SK-N-SH treated with all-trans-retinoic acid at 6 μM for 48 hours (cell line): ENCODE measurements around the gene LRRC17.

Experiments used
- ATAC-seq: fragments of 200-7000 bp; cut with Tn5 transposase; 3 replicates; pipeline ENCODE4 v1.9.1; 2020; ENCODE audit warnings: mild to moderate bottlenecking, moderate library complexity
- ARNTL ChIP-seq: fragments of 450-650 bp; formaldehyde crosslinking; IDR thresholded peaks from 2 replicates; pipeline ENCODE4 v1.5.0; 2020; ENCODE audit warnings: low read depth, mild to moderate bottlenecking, moderate library complexity, borderline replicate concordance
- BACH2 ChIP-seq: fragments of 250-450 bp; sonication (Bioruptor Pico); IDR thresholded peaks from 2 replicates; pipeline ENCODE4 v1.9.0; 2021; ENCODE audit warnings: mild to moderate bottlenecking, borderline replicate concordance
- CSDC2 ChIP-seq: fragments of 250-450 bp; sonication (Bioruptor Pico); IDR thresholded peaks from 2 replicates; pipeline ENCODE4 v1.5.0; 2020; ENCODE audit warnings: mild to moderate bottlenecking, moderate library complexity
- CSRNP3 ChIP-seq: fragments of 250-450 bp; sonication (Bioruptor Pico); IDR thresholded peaks from 2 replicates; pipeline ENCODE4 v1.5.1; 2021; ENCODE audit warnings: mild to moderate bottlenecking, moderate library complexity
- ESRRG ChIP-seq: fragments of 250-450 bp; sonication (Bioruptor Pico); IDR thresholded peaks from 2 replicates; pipeline ENCODE4 v1.6.1; 2021; ENCODE audit warnings: mild to moderate bottlenecking
- GLIS3 ChIP-seq: fragments of 250-450 bp; sonication (Bioruptor Pico); IDR thresholded peaks from 2 replicates; pipeline ENCODE4 v1.5.0; 2020; ENCODE audit warnings: mild to moderate bottlenecking, moderate library complexity
- ISL1 ChIP-seq: fragments of 250-450 bp; sonication (Bioruptor Pico); IDR thresholded peaks from 2 replicates; pipeline ENCODE4 v2.1.2; 2022; ENCODE audit warnings: mild to moderate bottlenecking, moderate library complexity
- OSR1 ChIP-seq: fragments of 250-450 bp; sonication (Bioruptor Pico); IDR thresholded peaks from 2 replicates; pipeline ENCODE4 v1.8.0; 2022; ENCODE audit warnings: moderate library complexity, mild to moderate bottlenecking, inconsistent platforms
- PATZ1 ChIP-seq: fragments of 250-450 bp; sonication (Bioruptor Pico); IDR thresholded peaks from 2 replicates; pipeline ENCODE4 v1.8.0; 2020; ENCODE audit warnings: mild to moderate bottlenecking, moderate library complexity, borderline replicate concordance
- PPARA ChIP-seq: fragments of 250-450 bp; sonication (Bioruptor Pico); IDR thresholded peaks from 2 replicates; pipeline ENCODE4 v1.5.0; 2020; ENCODE audit warnings: mild to moderate bottlenecking, borderline replicate concordance
- RARB ChIP-seq: fragments of 250-450 bp; sonication (Bioruptor Pico); IDR thresholded peaks from 2 replicates; pipeline ENCODE4 v1.8.0; 2021; ENCODE audit warnings: mild to moderate bottlenecking, moderate library complexity
- SNAI2 ChIP-seq: fragments of 250-450 bp; sonication (Bioruptor Pico); IDR thresholded peaks from 2 replicates; pipeline ENCODE4 v1.5.0; 2020; ENCODE audit warnings: mild to moderate bottlenecking, moderate library complexity
- TOX ChIP-seq: fragments of 250-450 bp; sonication (Bioruptor Pico); IDR thresholded peaks from 2 replicates; pipeline ENCODE4 v1.8.0; 2021; ENCODE audit warnings: mild to moderate bottlenecking, moderate library complexity, borderline replicate concordance
- TSHZ2 ChIP-seq: fragments of 250-450 bp; sonication (Bioruptor Pico); IDR thresholded peaks from 2 replicates; pipeline ENCODE4 v1.5.0; 2020; ENCODE audit warnings: mild to moderate bottlenecking, moderate library complexity
- ZC3H10 ChIP-seq: fragments of 250-450 bp; sonication (Bioruptor Pico); IDR thresholded peaks from 2 replicates; pipeline ENCODE4 v1.5.1; 2021; ENCODE audit warnings: mild to moderate bottlenecking, moderate library complexity
- ZFP3 ChIP-seq: fragments of 250-450 bp; sonication (Bioruptor Pico); IDR thresholded peaks from 2 replicates; pipeline ENCODE4 v1.5.0; 2020; ENCODE audit warnings: mild to moderate bottlenecking, moderate library complexity
- ZFP30 ChIP-seq: fragments of 450-650 bp; formaldehyde crosslinking; IDR thresholded peaks from 2 replicates; pipeline ENCODE4 v1.5.0; 2022; ENCODE audit warnings: mild to moderate bottlenecking, moderate library complexity
- ZNF565 ChIP-seq: fragments of 450-650 bp; formaldehyde crosslinking; conservative IDR thresholded peaks from 2 replicates; pipeline ENCODE4 v1.5.0; 2020; ENCODE audit warnings: low read depth, mild to moderate bottlenecking, moderate library complexity
- ZNF70 ChIP-seq: fragments of 450-650 bp; formaldehyde crosslinking; IDR thresholded peaks from 2 replicates; pipeline ENCODE4 v1.5.0; 2020; ENCODE audit warnings: mild to moderate bottlenecking, moderate library complexity
- ZNF8 ChIP-seq: fragments of 450-650 bp; formaldehyde crosslinking; IDR thresholded peaks from 2 replicates; pipeline ENCODE4 v1.5.0; 2020; ENCODE audit warnings: mild to moderate bottlenecking, moderate library complexity
- TF ChIP-seq, protein P1 (sequence below): fragments of 250-450 bp; sonication (Bioruptor Pico); IDR thresholded peaks from 2 replicates; pipeline ENCODE4 v1.8.0; 2021; ENCODE audit warnings: low read depth, mild to moderate bottlenecking, moderate library complexity, borderline replicate concordance
- TF ChIP-seq, protein P2 (sequence below): fragments of 250-450 bp; sonication (Bioruptor Pico); IDR thresholded peaks from 2 replicates; pipeline ENCODE4 v1.5.1; 2020; ENCODE audit warnings: low read depth, mild to moderate bottlenecking, moderate library complexity

LRRC17 gene

GRCh38 chr7:102983602-102984001, 70.8 kb downstream of the LRRC17 start:
- TF ChIP-seq TSHZ2 (CRISPR knock-in tag) (no peak), CSDC2 (no peak), ZFP3 (CRISPR knock-in tag) (no peak), TOX (CRISPR knock-in tag) (no peak), GLIS3 (CRISPR knock-in tag) (no peak), PATZ1 (no peak), SNAI2 (CRISPR knock-in tag) (no peak), RARB (CRISPR knock-in tag) (no peak), ZC3H10 (CRISPR knock-in tag) (no peak), ZNF8 (CRISPR knock-in tag) (no peak), ZNF70 (CRISPR knock-in tag) (no peak), ZFP30 (CRISPR knock-in tag) (no peak), ESRRG (CRISPR knock-in tag) (no peak), CSRNP3 (CRISPR knock-in tag) (no peak), ARNTL (no peak), BACH2 (CRISPR knock-in tag) (no peak), OSR1 (CRISPR knock-in tag) (no peak)
- TF ChIP-seq, protein P1, sequence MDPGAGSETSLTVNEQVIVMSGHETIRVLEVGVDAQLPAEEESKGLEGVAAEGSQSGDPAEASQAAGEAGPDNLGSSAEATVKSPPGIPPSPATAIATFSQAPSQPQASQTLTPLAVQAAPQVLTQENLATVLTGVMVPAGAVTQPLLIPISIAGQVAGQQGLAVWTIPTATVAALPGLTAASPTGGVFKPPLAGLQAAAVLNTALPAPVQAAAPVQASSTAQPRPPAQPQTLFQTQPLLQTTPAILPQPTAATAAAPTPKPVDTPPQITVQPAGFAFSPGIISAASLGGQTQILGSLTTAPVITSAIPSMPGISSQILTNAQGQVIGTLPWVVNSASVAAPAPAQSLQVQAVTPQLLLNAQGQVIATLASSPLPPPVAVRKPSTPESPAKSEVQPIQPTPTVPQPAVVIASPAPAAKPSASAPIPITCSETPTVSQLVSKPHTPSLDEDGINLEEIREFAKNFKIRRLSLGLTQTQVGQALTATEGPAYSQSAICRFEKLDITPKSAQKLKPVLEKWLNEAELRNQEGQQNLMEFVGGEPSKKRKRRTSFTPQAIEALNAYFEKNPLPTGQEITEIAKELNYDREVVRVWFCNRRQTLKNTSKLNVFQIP (CRISPR knock-in tag) = no peak
- TF ChIP-seq, all 23 proteins: peak for 0
- no peak for ATAC-seq

- ATAC-seq = no peak
- no peak for TF ChIP-seq PPARA (CRISPR knock-in tag)
- TF ChIP-seq ZNF8 (CRISPR knock-in tag) = no peak
- TF ChIP-seq RARB (CRISPR knock-in tag) = no peak
- TF ChIP-seq CSRNP3 (CRISPR knock-in tag) = no peak
- peak; percentile 42; the same call in 1 of the 2 replicates for TF ChIP-seq ISL1 (CRISPR knock-in tag)
- no peak for TF ChIP-seq ZFP3 (CRISPR knock-in tag)
- TF ChIP-seq, all 23 proteins: peak for 1
Measured at GRCh38 chr7:102985176-102985783, 72.5 kb downstream of the LRRC17 start.

DNA sequence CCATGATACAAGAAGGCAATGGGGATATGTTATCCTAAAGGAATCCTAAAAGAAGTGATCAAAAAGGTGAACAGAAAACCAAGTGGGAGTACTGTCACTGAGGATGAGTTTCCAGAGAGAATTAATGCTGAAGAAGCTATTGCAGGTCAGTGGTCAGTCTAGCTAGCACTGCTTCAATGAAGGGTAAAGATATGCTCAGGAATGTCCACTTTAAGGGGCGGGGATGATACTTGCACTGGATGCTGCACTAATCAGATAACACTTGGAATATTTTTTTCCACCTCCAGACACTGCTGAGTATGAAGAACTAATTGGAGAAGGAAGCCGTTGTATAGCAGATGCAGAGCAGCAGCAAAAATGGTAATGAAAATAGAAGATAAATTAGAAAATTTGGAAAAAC, 75.3 kb downstream of the LRRC17 start:
- no peak for ATAC-seq
- TF ChIP-seq ZNF565 (no peak), ZFP3 (CRISPR knock-in tag) (no peak), PATZ1 (no peak), ZFP30 (CRISPR knock-in tag) (no peak), ZNF8 (CRISPR knock-in tag) (no peak), ARNTL (no peak), GLIS3 (CRISPR knock-in tag) (no peak), ZNF70 (CRISPR knock-in tag) (no peak), OSR1 (CRISPR knock-in tag) (no peak), CSDC2 (no peak)
- TF ChIP-seq, protein P2, sequence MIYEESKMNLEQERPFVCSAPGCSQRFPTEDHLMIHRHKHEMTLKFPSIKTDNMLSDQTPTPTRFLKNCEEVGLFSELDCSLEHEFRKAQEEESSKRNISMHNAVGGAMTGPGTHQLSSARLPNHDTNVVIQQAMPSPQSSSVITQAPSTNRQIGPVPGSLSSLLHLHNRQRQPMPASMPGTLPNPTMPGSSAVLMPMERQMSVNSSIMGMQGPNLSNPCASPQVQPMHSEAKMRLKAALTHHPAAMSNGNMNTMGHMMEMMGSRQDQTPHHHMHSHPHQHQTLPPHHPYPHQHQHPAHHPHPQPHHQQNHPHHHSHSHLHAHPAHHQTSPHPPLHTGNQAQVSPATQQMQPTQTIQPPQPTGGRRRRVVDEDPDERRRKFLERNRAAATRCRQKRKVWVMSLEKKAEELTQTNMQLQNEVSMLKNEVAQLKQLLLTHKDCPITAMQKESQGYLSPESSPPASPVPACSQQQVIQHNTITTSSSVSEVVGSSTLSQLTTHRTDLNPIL (CRISPR knock-in tag) = no peak
